Testis (tissue), 2 donors: ENCODE data around the gene CNPY4.

Source experiments
- CTCF ChIP-seq, 3 experiments: fragments of 450-650 bp in 2 of 3; fragments of 200-600 bp in 1 of 3; sonication (generic) in 1 of 3; IDR thresholded peaks; one replicate each; pipeline ENCODE4 v1.5.1; 2016 to 2019; ENCODE audit warnings: antibody characterized with exemption in 3 of 3, mild to moderate bottlenecking in 2 of 3, moderate library complexity in 1 of 3
- POLR2A ChIP-seq: fragments of 450-650 bp; IDR thresholded peaks from one replicate; pipeline ENCODE4 v1.6.1; 2017; ENCODE audit warnings: antibody characterized with exemption, mild to moderate bottlenecking, moderate library complexity

DNA sequence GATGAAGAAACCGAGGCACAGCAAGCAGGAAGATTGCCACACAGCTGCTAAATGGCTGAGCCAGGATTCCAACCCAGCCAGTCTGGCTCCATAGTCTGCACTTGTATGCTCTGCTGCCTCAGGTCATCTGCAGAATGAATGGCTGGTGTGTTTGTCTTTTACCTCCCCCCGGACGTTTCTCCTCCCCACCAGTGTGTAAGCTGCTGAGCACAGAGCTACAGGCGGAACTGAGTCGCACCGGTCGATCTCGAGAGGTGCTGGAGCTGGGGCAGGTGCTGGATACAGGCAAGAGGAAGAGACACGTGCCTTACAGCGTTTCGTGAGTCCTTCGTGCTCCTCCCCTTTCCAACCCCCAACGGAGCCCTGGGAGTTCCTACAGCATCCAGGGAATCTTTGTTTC lies 2.6 kb downstream of the CNPY4 start:
- TF ChIP-seq CTCF (IDR thresholded peaks at IDR 0.05) (no peak), POLR2A (no peak)
